ENCODE data around the gene STARD13.

- TF ChIP-seq CTCF (IDR thresholded peaks at IDR 0.05) (no peak), POLR2A (IDR thresholded peaks at IDR 0.05) (no peak)
Measured at GRCh38 chr13:33265133-33265532, 20.4 kb downstream of the STARD13 start.
